Stimulated activated memory B cell treated with anti-CD40 and anti-IgM and Interleukin-4, amounts not matched to agents 10 μg/mL and 1 μg/mL and 100 μg/mL, for 72 hours (primary cell): Measurements from ENCODE around the gene ARHGAP10.

Source experiments
- ATAC-seq: fragments of 150-1000 bp; cut with Tn5 transposase; 2 replicates; pipeline ENCODE4 v1.10.0; 2021
- H3K27ac Mint-ChIP-seq: one replicate; pipeline ENCODE4 v1.8.0; 2022; ENCODE audit warnings: mild to moderate bottlenecking, mixed read lengths
- H3K27me3 Mint-ChIP-seq: one replicate; pipeline ENCODE4 v1.8.0; 2022; ENCODE audit warnings: mixed read lengths
- H3K36me3 Mint-ChIP-seq: one replicate; pipeline ENCODE4 v1.8.0; 2022; ENCODE audit warnings: mixed read lengths
- H3K4me1 Mint-ChIP-seq: one replicate; pipeline ENCODE4 v1.8.0; 2022; ENCODE audit warnings: mixed read lengths
- H3K4me3 Mint-ChIP-seq: one replicate; pipeline ENCODE4 v1.8.0; 2022; ENCODE audit warnings: mild to moderate bottlenecking, moderate library complexity, mixed read lengths
- H3K9me3 Mint-ChIP-seq: one replicate; pipeline ENCODE4 v1.8.0; 2022; ENCODE audit warnings: mixed read lengths

ARHGAP10 gene

GRCh38 chr4:147933316-147933715 is 201.4 kb downstream of the ARHGAP10 start:
- Mint-ChIP-seq H3K4me3 (no peak overlapping the region), H3K4me1 (no peaks in the 10 kb centered on the region), H3K9me3 (no peaks in the 10 kb centered on the region), H3K27ac (no peak overlapping the region), H3K36me3 (no peaks in the 10 kb centered on the region), H3K27me3 (peaks cover 8% of the 10 kb centered on the region)
- ATAC-seq: peak; percentile 13

GRCh38 chr4:147933779-147934178 is 201.9 kb downstream of the ARHGAP10 start:
- no peaks in the 10 kb centered on the region for H3K36me3 Mint-ChIP-seq
- no peaks in the 10 kb centered on the region for H3K4me1 Mint-ChIP-seq
- H3K9me3 Mint-ChIP-seq: no peaks in the 10 kb centered on the region
- H3K27me3 Mint-ChIP-seq: peaks cover 8% of the 10 kb centered on the region
- peak; percentile 42 for ATAC-seq
- no peak overlapping the region for H3K4me3 Mint-ChIP-seq
- no peak overlapping the region for H3K27ac Mint-ChIP-seq

DNA sequence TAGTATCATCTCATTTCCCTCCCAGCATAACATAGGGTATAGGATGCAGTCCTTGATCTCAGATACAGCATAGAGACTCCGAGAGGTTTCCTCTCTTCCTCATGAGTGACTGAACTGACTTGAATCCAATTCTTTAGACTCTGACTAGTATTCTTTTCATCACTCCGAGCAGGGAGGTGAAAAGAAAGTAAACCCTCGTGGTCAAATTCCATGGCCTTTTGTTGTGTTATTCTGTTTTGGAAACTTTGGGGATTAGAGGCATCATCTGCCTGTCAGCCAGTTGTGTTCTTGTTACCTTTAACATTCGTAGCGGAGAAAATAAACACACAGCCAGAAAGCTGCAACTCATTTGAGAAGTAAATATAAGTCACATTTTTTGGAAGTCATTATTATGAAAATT is 206.6 kb downstream of the ARHGAP10 start:
- no peaks in the 10 kb centered on the region for H3K9me3 Mint-ChIP-seq
- H3K4me1 Mint-ChIP-seq: peaks cover 9% of the 10 kb centered on the region
- H3K36me3 Mint-ChIP-seq: no peaks in the 10 kb centered on the region
- no peak for ATAC-seq
- no peak overlapping the region for H3K4me3 Mint-ChIP-seq
- H3K27ac Mint-ChIP-seq: no peak overlapping the region
- no peaks in the 10 kb centered on the region for H3K27me3 Mint-ChIP-seq

DNA sequence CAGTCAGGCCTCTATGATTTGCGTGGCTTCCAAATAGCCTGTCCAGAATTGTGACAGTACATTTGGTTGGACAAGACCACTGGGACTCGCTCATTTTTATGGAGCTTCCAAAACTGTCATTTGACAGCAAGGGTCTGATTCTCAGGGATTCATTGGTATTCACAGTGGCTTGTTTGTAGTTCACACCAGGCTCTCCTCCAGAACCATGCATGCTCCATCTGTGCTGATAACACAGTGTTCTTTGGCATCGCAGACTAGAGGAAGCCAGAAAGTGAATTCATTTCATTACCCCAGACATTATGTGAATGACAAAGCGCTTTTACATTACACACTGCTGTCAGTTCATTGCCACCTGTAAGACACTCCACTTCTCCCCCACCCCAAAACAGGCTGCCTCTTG is 208.3 kb downstream of the ARHGAP10 start:
- H3K4me3 Mint-ChIP-seq: no peak overlapping the region
- H3K36me3 Mint-ChIP-seq: no peaks in the 10 kb centered on the region
- ATAC-seq: peak; percentile 20
- peaks cover 6% of the 10 kb centered on the region for H3K27me3 Mint-ChIP-seq
- H3K27ac Mint-ChIP-seq: no peak overlapping the region
- no peaks in the 10 kb centered on the region for H3K9me3 Mint-ChIP-seq
- peaks cover 9% of the 10 kb centered on the region for H3K4me1 Mint-ChIP-seq

DNA sequence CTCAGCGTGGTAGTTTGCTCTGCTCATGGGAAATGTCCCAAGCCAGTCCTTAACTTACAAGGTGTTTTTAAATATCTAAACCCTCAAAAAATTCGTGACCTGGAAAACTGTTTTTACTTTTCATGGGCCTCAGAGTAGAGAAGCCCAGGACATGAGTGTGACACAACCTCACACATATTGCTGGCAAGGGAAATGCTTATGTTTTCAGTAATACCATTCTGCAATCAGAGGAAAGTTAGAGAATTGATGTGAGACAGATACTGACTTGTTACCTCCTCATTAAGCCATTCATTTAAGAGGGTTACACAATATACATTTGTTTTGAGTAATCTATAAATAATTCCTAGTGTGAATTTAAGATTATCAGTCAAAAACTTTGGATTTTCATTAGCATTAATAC is 209.5 kb downstream of the ARHGAP10 start:
- H3K9me3 Mint-ChIP-seq: no peaks in the 10 kb centered on the region
- H3K27ac Mint-ChIP-seq: no peak overlapping the region
- H3K27me3 Mint-ChIP-seq: peaks cover 10% of the 10 kb centered on the region
- H3K4me3 Mint-ChIP-seq: no peak overlapping the region
- H3K4me1 Mint-ChIP-seq: peaks cover 9% of the 10 kb centered on the region
- no peak for ATAC-seq
- no peaks in the 10 kb centered on the region for H3K36me3 Mint-ChIP-seq

DNA sequence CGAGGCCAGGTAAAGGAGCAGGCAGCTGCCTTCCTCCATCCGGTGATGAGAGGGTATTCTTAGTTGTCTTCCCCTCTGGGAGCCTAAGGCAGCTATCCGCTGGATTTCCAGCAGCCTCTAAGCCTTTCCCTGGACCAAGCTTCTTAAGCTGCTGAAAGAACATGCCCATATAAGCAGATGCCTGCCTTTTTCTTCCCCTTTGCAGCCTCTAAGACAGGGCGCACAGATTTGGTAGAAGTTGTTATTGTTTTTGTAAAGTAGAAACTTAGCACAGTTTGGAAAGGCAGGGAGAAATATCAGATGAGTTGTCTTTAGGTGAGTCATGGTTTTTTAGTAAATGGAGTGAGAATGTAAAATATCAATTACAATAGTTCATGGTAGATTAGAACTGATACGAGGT is 210.8 kb downstream of the ARHGAP10 start:
- Mint-ChIP-seq H3K36me3 (no peaks in the 10 kb centered on the region), H3K27me3 (peaks cover 10% of the 10 kb centered on the region), H3K4me1 (peaks cover 9% of the 10 kb centered on the region), H3K9me3 (no peaks in the 10 kb centered on the region), H3K4me3 (no peak overlapping the region), H3K27ac (no peak overlapping the region)
- ATAC-seq: peak; percentile 22

DNA sequence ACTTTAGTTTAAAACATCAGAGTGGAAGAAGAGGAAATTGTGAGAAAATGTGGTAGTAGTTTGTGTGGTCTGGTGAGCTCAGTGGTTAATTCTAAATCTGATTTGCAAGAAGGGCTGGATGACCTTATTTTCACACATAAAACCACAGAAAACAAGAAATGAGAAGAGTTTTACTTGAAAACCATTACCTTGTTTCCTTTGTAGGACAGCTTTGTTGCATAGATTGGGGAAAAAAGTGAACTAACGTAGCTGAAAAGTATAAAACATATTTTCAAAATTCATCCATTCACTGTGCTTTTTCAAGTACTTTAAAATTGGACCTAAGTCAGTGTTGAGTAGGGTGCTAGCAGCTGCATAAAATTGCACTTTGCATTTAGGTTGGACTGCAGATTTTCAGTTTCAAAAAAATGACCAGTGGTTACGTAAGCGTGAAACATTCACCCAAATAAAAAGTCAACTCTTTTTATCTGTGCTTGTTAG is 211.3 kb downstream of the ARHGAP10 start:
- no peak overlapping the region for H3K4me3 Mint-ChIP-seq
- no peaks in the 10 kb centered on the region for H3K9me3 Mint-ChIP-seq
- H3K36me3 Mint-ChIP-seq: no peaks in the 10 kb centered on the region
- ATAC-seq: peak; percentile 22
- peaks cover 10% of the 10 kb centered on the region for H3K27me3 Mint-ChIP-seq
- H3K4me1 Mint-ChIP-seq: peaks cover 9% of the 10 kb centered on the region
- no peak overlapping the region for H3K27ac Mint-ChIP-seq

DNA sequence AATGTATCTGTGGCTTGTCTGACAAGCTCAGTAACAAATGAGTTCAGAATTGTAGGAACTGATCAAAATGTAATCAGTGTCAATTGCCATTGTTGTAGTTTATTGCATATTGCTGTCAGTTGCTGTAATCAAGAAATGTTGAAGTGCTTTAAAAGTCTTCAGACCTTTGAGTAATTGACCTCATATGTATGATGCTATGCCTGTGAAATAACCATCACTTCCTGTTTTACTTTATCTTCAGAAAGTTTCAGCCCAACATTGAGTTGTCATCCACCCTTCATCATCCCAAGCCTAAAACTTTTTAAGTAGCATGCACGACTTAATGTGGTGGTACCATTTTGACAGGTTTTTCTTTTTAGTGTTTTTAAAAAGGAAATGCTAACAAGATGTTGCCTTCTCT is 212.4 kb downstream of the ARHGAP10 start:
- H3K36me3 Mint-ChIP-seq: no peaks in the 10 kb centered on the region
- peaks cover 10% of the 10 kb centered on the region for H3K27me3 Mint-ChIP-seq
- no peak for ATAC-seq
- no peaks in the 10 kb centered on the region for H3K9me3 Mint-ChIP-seq
- peaks cover 9% of the 10 kb centered on the region for H3K4me1 Mint-ChIP-seq
- no peak overlapping the region for H3K27ac Mint-ChIP-seq
- no peak overlapping the region for H3K4me3 Mint-ChIP-seq

- Mint-ChIP-seq H3K27ac (no peak overlapping the region), H3K27me3 (peaks cover 10% of the 10 kb centered on the region), H3K4me1 (peaks cover 9% of the 10 kb centered on the region), H3K9me3 (no peaks in the 10 kb centered on the region), H3K4me3 (no peak overlapping the region), H3K36me3 (no peaks in the 10 kb centered on the region)
- ATAC-seq: no peak
These were observed 212.9 kb downstream of the ARHGAP10 start for GRCh38 chr4:147944670-147945260.

DNA sequence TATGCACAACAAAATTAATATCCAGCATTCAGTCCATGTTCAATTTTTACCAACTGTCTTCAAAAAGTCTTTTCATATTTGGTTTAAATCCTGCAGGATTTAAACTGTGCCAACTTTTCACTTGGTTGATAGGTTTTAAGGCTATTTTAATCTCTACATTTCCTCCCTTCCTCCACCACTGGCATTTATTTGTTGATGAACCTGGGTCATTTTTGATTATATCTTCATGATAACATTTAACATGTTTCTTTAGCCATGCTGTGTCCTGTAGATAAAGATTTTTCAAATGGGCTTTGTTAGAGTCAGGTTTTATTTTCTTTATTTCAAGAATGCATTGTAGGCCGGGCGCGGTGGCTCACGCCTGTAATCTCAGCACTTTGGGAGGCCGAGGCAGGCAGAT is 216.4 kb downstream of the ARHGAP10 start:
- H3K27me3 Mint-ChIP-seq: peaks cover 12% of the 10 kb centered on the region
- H3K4me3 Mint-ChIP-seq: no peak overlapping the region
- H3K9me3 Mint-ChIP-seq: no peaks in the 10 kb centered on the region
- H3K27ac Mint-ChIP-seq: no peak overlapping the region
- H3K36me3 Mint-ChIP-seq: no peaks in the 10 kb centered on the region
- no peaks in the 10 kb centered on the region for H3K4me1 Mint-ChIP-seq
- ATAC-seq: no peak

DNA sequence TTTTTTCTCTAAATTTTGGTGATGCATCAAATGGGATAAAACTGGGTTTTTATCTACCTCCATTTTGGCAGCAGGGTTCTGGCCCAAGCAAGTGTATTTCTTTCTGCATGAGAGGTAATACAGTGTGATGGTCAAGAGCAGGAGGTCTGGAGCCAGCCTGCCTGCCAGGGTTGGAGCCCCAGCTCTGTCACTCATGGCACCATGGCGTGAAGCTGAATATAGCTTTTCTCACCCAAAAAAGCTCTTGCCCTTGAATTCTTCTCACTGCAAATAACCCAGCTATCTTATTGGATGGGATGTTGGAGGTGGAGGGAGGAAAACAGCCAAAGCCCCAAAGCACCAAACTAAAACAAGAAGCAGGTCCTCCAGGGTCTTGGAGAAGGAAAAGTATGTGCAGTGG is 218.4 kb downstream of the ARHGAP10 start:
- ATAC-seq: no peak
- no peaks in the 10 kb centered on the region for H3K36me3 Mint-ChIP-seq
- H3K4me3 Mint-ChIP-seq: no peak overlapping the region
- peaks cover 4% of the 10 kb centered on the region for H3K9me3 Mint-ChIP-seq
- H3K27me3 Mint-ChIP-seq: peaks cover 16% of the 10 kb centered on the region
- H3K27ac Mint-ChIP-seq: no peak overlapping the region
- no peaks in the 10 kb centered on the region for H3K4me1 Mint-ChIP-seq

- no peaks in the 10 kb centered on the region for H3K36me3 Mint-ChIP-seq
- H3K27ac Mint-ChIP-seq: no peak overlapping the region
- peaks cover 4% of the 10 kb centered on the region for H3K9me3 Mint-ChIP-seq
- no peak overlapping the region for H3K4me3 Mint-ChIP-seq
- no peak for ATAC-seq
- H3K27me3 Mint-ChIP-seq: peaks cover 13% of the 10 kb centered on the region
- no peaks in the 10 kb centered on the region for H3K4me1 Mint-ChIP-seq
These were observed 219.0 kb downstream of the ARHGAP10 start for GRCh38 chr4:147950841-147951240.

- peaks cover 13% of the 10 kb centered on the region for H3K27me3 Mint-ChIP-seq
- no peaks in the 10 kb centered on the region for H3K36me3 Mint-ChIP-seq
- H3K9me3 Mint-ChIP-seq: peaks cover 4% of the 10 kb centered on the region
- H3K4me1 Mint-ChIP-seq: no peaks in the 10 kb centered on the region
- H3K27ac Mint-ChIP-seq: no peak overlapping the region
- no peak overlapping the region for H3K4me3 Mint-ChIP-seq
- ATAC-seq: no peak
These were observed 223.0 kb downstream of the ARHGAP10 start for GRCh38 chr4:147954850-147955249.

GRCh38 chr4:147955827-147956558 is 224.1 kb downstream of the ARHGAP10 start:
- Mint-ChIP-seq H3K9me3 (peaks cover 4% of the 10 kb centered on the region), H3K36me3 (no peaks in the 10 kb centered on the region), H3K4me1 (no peaks in the 10 kb centered on the region), H3K27me3 (peaks cover 13% of the 10 kb centered on the region), H3K27ac (no peak overlapping the region), H3K4me3 (no peak overlapping the region)
- no peak for ATAC-seq

DNA sequence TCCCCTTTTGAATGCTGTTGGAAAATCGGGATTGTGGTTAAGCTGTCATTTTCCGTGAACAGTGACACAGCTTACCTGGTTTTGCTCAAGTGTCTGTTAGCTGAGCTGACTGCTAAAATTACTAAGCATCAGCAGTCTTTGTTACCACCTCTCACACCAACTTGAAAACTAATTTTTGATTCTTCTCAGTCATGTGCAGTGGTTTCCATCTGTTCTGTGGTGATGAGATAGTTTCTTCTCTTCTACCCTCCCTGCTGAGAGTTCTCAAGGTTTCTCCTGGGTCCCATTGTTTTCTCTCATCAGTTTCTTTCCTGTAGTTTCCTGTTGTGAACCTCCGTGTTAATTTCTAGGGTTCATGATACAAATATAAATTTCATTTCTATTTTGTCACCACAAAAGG is 225.6 kb downstream of the ARHGAP10 start:
- H3K36me3 Mint-ChIP-seq: no peaks in the 10 kb centered on the region
- no peaks in the 10 kb centered on the region for H3K4me1 Mint-ChIP-seq

DNA sequence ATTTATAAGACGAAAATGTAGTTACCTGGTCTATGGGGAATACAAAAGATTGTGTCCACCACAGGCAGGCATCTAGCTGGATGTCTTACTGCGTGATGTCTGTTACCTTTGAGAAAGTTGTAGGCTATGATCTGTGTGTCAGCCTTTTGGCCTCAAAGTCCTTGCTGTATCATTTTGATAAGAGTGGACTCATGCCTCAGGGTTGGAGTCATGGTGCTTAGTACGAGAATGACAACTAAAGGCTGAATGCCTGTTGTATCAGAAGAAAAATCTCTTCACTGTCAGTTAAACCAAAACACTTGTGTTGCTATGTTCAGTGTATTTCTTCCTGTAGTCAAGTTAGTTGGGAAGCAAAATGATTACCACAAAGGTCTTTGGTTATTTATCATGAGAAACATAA is 226.2 kb downstream of the ARHGAP10 start:
- no peak overlapping the region for H3K27ac Mint-ChIP-seq
- no peaks in the 10 kb centered on the region for H3K4me1 Mint-ChIP-seq
- H3K27me3 Mint-ChIP-seq: peaks cover 13% of the 10 kb centered on the region
- H3K4me3 Mint-ChIP-seq: no peak overlapping the region
- H3K9me3 Mint-ChIP-seq: peaks cover 4% of the 10 kb centered on the region
- ATAC-seq: no peak
- no peaks in the 10 kb centered on the region for H3K36me3 Mint-ChIP-seq

More for the DNA sequence above, 225.6 kb downstream of the ARHGAP10 start:
- peaks cover 13% of the 10 kb centered on the region for H3K27me3 Mint-ChIP-seq
- H3K9me3 Mint-ChIP-seq: peaks cover 4% of the 10 kb centered on the region
- no peak for ATAC-seq
- no peak overlapping the region for H3K27ac Mint-ChIP-seq
- no peak overlapping the region for H3K4me3 Mint-ChIP-seq
